RWPE1 (cell line): ENCODE measurements around the gene KRT27.
A peak's percentile ranks its signal among the peaks of the same experiment; 100 is the strongest.

Source experiments
- CTCF ChIA-PET: fragments of 350-600 bp; sonication (Branson Sonifier 250); formaldehyde crosslinking; extraction: SDS; loops from one replicate; lab custom pipeline; 2021; lab: Yijun Ruan, JAX
- POLR2A ChIA-PET: fragments of 400-600 bp; formaldehyde crosslinking; extraction: SDS; loops from one replicate; lab custom pipeline; 2020; ENCODE audit warnings: antibody characterized with exemption; ENCODE audit not compliant: low non-redundant PET; lab: Yijun Ruan, JAX
- DNase-seq: peaks from one replicate; pipeline ENCODE4 v3.0.0; 2012; ENCODE audit warnings: low spot score
- H3K27ac ChIP-seq: fragments of 450-650 bp; 2 replicates; pipeline ENCODE4 v1.5.1; 2017
- CTCF ChIP-seq: fragments of 450-650 bp; conservative IDR thresholded peaks from 2 replicates; pipeline ENCODE4 v1.5.1; 2017; ENCODE audit warnings: low read depth, mild to moderate bottlenecking

The KRT27 gene

GRCh38 chr17:40812639-40813038 lies 30.3 kb upstream of the KRT27 start:
- POLR2A ChIA-PET, result no interaction called here
- no peak for TF ChIP-seq CTCF
- H3K27ac ChIP-seq, result no peak overlapping the region
- CTCF ChIA-PET, result no interaction called here
- no peak for DNase-seq

GRCh38 chr17:40810494-40810893 lies 28.1 kb upstream of the KRT27 start:
- TF ChIP-seq CTCF, result no peak
- peak; percentile 79 for DNase-seq
- no peak overlapping the region for H3K27ac ChIP-seq
- ChIA-PET POLR2A (no interaction called here), CTCF (interaction anchor here (0.7 kb wide), 1 partner anchor 63 kb away, joined by 8 read pairs; no protein-coding TSS in a partner anchor)

- H3K27ac ChIP-seq, result no peak overlapping the region
- TF ChIP-seq CTCF, result no peak
- no peak for DNase-seq
- POLR2A ChIA-PET, result no interaction called here
- CTCF ChIA-PET, result interaction anchor here (0.9 kb wide), 1 partner anchor 853 kb away, joined by 3 read pairs; no protein-coding TSS in a partner anchor
These were observed 27.5 kb upstream of the KRT27 start for GRCh38 chr17:40809721-40810421.

GRCh38 chr17:40806131-40806530 lies 23.8 kb upstream of the KRT27 start:
- TF ChIP-seq CTCF, result no peak
- DNase-seq, result no peak
- POLR2A ChIA-PET, result no interaction called here
- CTCF ChIA-PET, result interaction anchor here (0.5 to 0.9 kb wide), 2 partner anchors 516 to 748 kb away, joined by 3 to 10 read pairs; no protein-coding TSS in a partner anchor
- H3K27ac ChIP-seq, result no peak overlapping the region

GRCh38 chr17:40803617-40804082 lies 21.3 kb upstream of the KRT27 start:
- ChIA-PET CTCF (interaction anchor here (0.6 to 2.3 kb wide), 13 partner anchors 8 to 859 kb away, joined by 3 to 8 read pairs (median 3); no protein-coding TSS in a partner anchor), POLR2A (no interaction called here)
- peak; percentile 88 for DNase-seq
- peak; percentile 86 for TF ChIP-seq CTCF
- H3K27ac ChIP-seq, result no peak overlapping the region

GRCh38 chr17:40801157-40801556 lies 18.8 kb upstream of the KRT27 start:
- no peak overlapping the region for H3K27ac ChIP-seq
- ChIA-PET POLR2A (no interaction called here), CTCF (no interaction called here)
- TF ChIP-seq CTCF, result no peak
- DNase-seq, result no peak
